OCI-LY7 (cell line): ENCODE measurements around the gene BRME1. TPM values are rescaled to one million over a fixed set of nuclear protein-coding genes. Genes with fewer than 3 reads are reported as not detected.
"Not testable (repeated sequence)": the region's sequence is repeated elsewhere in the genome, so short reads cannot be mapped to it uniquely, and the experiment has no call there.

Experiments
- BruUV-seq: library from RNA; stranded (reverse); fragments of 400-500 nt; replicated peaks from 2 replicates; lab custom pipeline; 2021; lab: Mats Ljungman, UMichigan
- CTCF ChIA-PET: fragments of 300-600 bp; sonication (Branson Sonifier 250); formaldehyde crosslinking; loops from one replicate; lab custom pipeline; 2022; ENCODE audit warnings: antibody characterized with exemption; ENCODE audit not compliant: unreplicated experiment; lab: Charles Lee
- POLR2A ChIA-PET: fragments of 300-600 bp; sonication (Branson Sonifier 250); formaldehyde crosslinking; loops from one replicate; lab custom pipeline; 2022; ENCODE audit warnings: antibody characterized with exemption; lab: Charles Lee
- DNase-seq: peaks from one replicate; pipeline ENCODE4 v3.0.0-alpha.2; 2015; ENCODE audit warnings: low spot score
- H2AFZ ChIP-seq: fragments of 200-600 bp; sonication (generic), shearing (Covaris generic); 2 replicates; pipeline ENCODE4 v1.6.1; 2014; ENCODE audit warnings: mild to moderate bottlenecking, antibody characterized with exemption, low read length, moderate library complexity
- H3K27ac ChIP-seq: fragments of 200-600 bp; sonication (generic); 2 replicates; pipeline ENCODE4 v1.5.1; 2014; ENCODE audit warnings: mixed run types, low read depth, mild to moderate bottlenecking, moderate library complexity, low read length, inconsistent platforms; ENCODE audit not compliant: poor library complexity, severe bottlenecking
- H3K36me3 ChIP-seq: fragments of 200-600 bp; sonication (generic); 2 replicates; pipeline ENCODE4 v1.6.1; 2014; ENCODE audit warnings: mild to moderate bottlenecking, antibody characterized with exemption, low read length, moderate library complexity, mixed read lengths; ENCODE audit not compliant: insufficient read depth
- H3K4me1 ChIP-seq: fragments of 200-600 bp; sonication (generic); 2 replicates; pipeline ENCODE4 v1.5.1; 2014; ENCODE audit warnings: mild to moderate bottlenecking, low read length; ENCODE audit not compliant: insufficient read depth, poor library complexity, severe bottlenecking
- H3K4me2 ChIP-seq: fragments of 200-600 bp; sonication (generic); 2 replicates; pipeline ENCODE4 v1.6.1; 2014; ENCODE audit warnings: mild to moderate bottlenecking, low read length
- H3K4me3 ChIP-seq: fragments of 200-600 bp; sonication (generic); 2 replicates; pipeline ENCODE4 v1.5.1; 2014; ENCODE audit warnings: mild to moderate bottlenecking, low read depth, low read length; ENCODE audit not compliant: poor library complexity, severe bottlenecking
- H3K79me2 ChIP-seq: fragments of 200-600 bp; sonication (generic); 2 replicates; pipeline ENCODE4 v1.6.1; 2016; ENCODE audit warnings: low read depth, mild to moderate bottlenecking, low read length, moderate library complexity, mixed read lengths; ENCODE audit not compliant: insufficient read depth
- H3K9me2 ChIP-seq: fragments of 200-600 bp; sonication (generic); 2 replicates; pipeline ENCODE4 v1.6.1; 2016; ENCODE audit warnings: mild to moderate bottlenecking, low read length, mixed read lengths; ENCODE audit not compliant: insufficient read depth
- H3K9me3 ChIP-seq: fragments of 200-600 bp; sonication (generic); 2 replicates; pipeline ENCODE4 v1.6.1; 2014; ENCODE audit warnings: mild to moderate bottlenecking, mixed run types, low read length, mixed read lengths
- H4K20me1 ChIP-seq: fragments of 200-600 bp; sonication (generic); 2 replicates; pipeline ENCODE4 v1.6.1; 2014; ENCODE audit warnings: mild to moderate bottlenecking, antibody characterized with exemption, low read length, moderate library complexity, mixed read lengths; ENCODE audit not compliant: insufficient read depth
- EZH2phosphoT487 ChIP-seq: fragments of 200-600 bp; sonication (generic); IDR thresholded peaks from 2 replicates; pipeline ENCODE4 v1.6.1; 2018; ENCODE audit warnings: low read depth, borderline replicate concordance, mild to moderate bottlenecking, mixed run types, antibody characterized with exemption, low read length, moderate library complexity, mixed read lengths
- intact Hi-C: fragments of 100-400 bp; cut with micrococcal nuclease; formaldehyde crosslinking; loops from one replicate; pipeline ENCODE4 v1.10.0; 2022; ENCODE audit not compliant: unreplicated experiment
- total RNA-seq, 2 experiments: library from RNA; depleted of rRNA in 1 of 2; stranded (reverse); fragments of >200 nt in 1 of 2; shearing (Covaris generic) in 1 of 2; gene quantifications; 2 replicates each; pipeline ENCODE4 v1.2.3, GENCODE V29; 2014 to 2022
- TF ChIP-seq, protein P1 (sequence below): fragments of 200-600 bp; sonication (generic); conservative IDR thresholded peaks from 2 replicates; pipeline ENCODE4 v1.5.1; 2014; ENCODE audit warnings: mild to moderate bottlenecking, antibody characterized with exemption, low read length, moderate library complexity, mixed read lengths

BRME1 gene
- total RNA-seq, 2 experiments from 2014 or later: 2.5 to 7.2 TPM

GRCh38 chr19:13926010-13926409 lies 20.1 kb upstream of the BRME1 start:
- no peaks in the 10 kb centered on the region for H3K9me2 ChIP-seq
- H3K36me3 ChIP-seq: peaks cover 40% of the 10 kb centered on the region
- H3K4me1 ChIP-seq: peaks cover 3% of the 10 kb centered on the region
- TF ChIP-seq, protein P1, sequence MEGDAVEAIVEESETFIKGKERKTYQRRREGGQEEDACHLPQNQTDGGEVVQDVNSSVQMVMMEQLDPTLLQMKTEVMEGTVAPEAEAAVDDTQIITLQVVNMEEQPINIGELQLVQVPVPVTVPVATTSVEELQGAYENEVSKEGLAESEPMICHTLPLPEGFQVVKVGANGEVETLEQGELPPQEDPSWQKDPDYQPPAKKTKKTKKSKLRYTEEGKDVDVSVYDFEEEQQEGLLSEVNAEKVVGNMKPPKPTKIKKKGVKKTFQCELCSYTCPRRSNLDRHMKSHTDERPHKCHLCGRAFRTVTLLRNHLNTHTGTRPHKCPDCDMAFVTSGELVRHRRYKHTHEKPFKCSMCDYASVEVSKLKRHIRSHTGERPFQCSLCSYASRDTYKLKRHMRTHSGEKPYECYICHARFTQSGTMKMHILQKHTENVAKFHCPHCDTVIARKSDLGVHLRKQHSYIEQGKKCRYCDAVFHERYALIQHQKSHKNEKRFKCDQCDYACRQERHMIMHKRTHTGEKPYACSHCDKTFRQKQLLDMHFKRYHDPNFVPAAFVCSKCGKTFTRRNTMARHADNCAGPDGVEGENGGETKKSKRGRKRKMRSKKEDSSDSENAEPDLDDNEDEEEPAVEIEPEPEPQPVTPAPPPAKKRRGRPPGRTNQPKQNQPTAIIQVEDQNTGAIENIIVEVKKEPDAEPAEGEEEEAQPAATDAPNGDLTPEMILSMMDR: no peak
- TF ChIP-seq EZH2phosphoT487: no peak
- H3K79me2 ChIP-seq: no peaks in the 10 kb centered on the region
- ChIA-PET POLR2A (no interaction called here), CTCF (no interaction called here)
- H3K9me3 ChIP-seq: peaks cover under 1% of the 10 kb centered on the region; the same call in 1 of the 2 replicates
- H3K27ac ChIP-seq: no peak overlapping the region
- BruUV-seq: no TSS peak
- H4K20me1 ChIP-seq: no peaks in the 10 kb centered on the region
- no peak overlapping the region for H3K4me3 ChIP-seq
- H3K4me2 ChIP-seq: no peak overlapping the region
- no peak for DNase-seq
- H2AFZ ChIP-seq: no peak overlapping the region
- intact Hi-C loops: no loop called here

- TF ChIP-seq EZH2phosphoT487: no peak
- TF ChIP-seq, protein P1: no peak
- intact Hi-C loops: no loop called here
- ChIA-PET POLR2A (no interaction called here), CTCF (no interaction called here)
- no peak for DNase-seq
- Histone ChIP-seq H3K4me1 (peaks cover 3% of the 10 kb centered on the region), H3K36me3 (peaks cover 66% of the 10 kb centered on the region), H3K4me2 (no peak overlapping the region), H3K9me2 (no peaks in the 10 kb centered on the region), H4K20me1 (no peaks in the 10 kb centered on the region), H3K79me2 (no peaks in the 10 kb centered on the region), H3K4me3 (no peak overlapping the region), H3K27ac (no peak overlapping the region), H2AFZ (no peak overlapping the region), H3K9me3 (peaks cover 8% of the 10 kb centered on the region; the same call in 1 of the 2 replicates)
- BruUV-seq: no TSS peak
These were observed 17.5 kb upstream of the BRME1 start for GRCh38 chr19:13923194-13923987.

- H3K27ac ChIP-seq, intact Hi-C loops, H3K4me3 ChIP-seq, H3K9me2 ChIP-seq, H3K79me2 ChIP-seq, DNase-seq, H3K4me2 ChIP-seq, H2AFZ ChIP-seq, H3K9me3 ChIP-seq, H3K4me1 ChIP-seq, H4K20me1 ChIP-seq, CTCF ChIA-PET, BruUV-seq: not testable (repeated sequence)
- H3K36me3 ChIP-seq: peaks cover 59% of the 10 kb centered on the region
- POLR2A ChIA-PET: interaction anchor here (0.6 kb wide), 1 partner anchor 96 kb away, joined by 4 read pairs; no protein-coding TSS in a partner anchor
These were observed 16.2 kb upstream of the BRME1 start for GRCh38 chr19:13922118-13922517.
